ENCODE measurements around the gene CD164L2.

The CD164L2 gene

GRCh38 chr1:27381969-27382762 is 967 bp downstream of the CD164L2 start:
- DNase-seq: no peak

DNA sequence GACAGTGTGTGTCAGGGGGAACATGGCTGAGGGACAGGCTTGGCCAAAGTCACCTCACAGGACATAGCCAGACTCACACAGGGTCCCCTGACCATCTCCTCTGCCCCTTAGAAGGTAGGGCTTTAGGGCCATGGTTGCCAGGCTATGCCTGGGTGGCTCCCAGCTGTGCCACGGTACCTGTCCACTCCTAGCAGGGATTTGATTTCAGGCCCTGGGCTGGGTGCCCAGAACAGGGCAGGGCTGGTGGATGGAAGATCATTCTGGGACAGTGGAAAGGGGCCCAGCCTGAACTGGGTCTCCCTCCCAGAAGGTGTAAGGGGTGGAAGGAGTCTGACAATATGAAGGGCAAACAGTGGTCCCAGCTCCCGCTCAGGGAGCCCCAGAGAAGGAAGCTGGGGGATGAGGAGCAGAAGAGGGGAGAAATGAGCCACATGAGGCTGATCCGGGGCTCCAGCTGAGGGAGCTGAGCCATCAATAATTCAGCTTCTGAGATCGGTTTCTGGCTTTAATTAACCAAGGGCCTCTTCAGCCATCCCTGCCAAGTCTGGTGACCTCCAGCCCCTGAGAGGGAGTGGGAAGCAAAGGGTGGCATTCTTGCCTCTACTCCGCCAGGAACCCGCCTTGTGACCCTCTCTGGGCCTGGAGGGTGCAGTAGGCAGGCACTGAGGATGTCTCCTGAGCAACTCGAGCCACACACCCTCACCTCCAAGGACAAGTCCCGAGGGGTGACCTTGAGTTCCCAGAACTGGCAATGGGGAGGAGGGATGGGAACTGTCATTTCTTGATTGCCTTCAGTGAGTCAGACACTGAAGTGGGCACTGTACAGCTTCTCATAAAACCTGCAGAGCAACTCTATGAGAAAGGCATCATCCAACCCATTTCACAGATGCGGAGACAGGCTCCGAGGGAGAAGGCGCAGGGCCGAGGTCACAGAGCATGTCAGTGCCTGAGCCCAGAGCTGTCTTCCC is 2.1 kb downstream of the CD164L2 start:
- no peak for DNase-seq

DNA sequence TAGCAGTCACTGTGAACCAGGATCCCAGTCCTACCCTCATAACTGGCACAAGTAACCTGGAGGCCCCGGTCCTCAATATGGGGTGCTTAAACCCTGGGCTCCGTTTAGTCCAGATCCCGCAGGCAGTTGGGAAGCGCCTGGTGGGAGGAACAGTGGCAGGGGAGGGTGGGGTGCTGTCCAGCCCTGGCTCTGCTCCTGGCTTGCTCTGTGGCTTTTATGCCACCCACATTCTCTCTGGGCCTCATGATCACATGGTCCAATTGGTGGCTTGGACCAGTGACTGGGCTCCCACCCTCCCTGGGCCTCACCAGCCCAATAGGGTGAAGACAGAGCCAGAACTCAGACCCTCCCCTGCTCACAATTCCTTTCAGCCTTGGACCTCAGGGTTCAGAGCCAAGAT is 2.9 kb downstream of the CD164L2 start:
- DNase-seq: no peak

DNA sequence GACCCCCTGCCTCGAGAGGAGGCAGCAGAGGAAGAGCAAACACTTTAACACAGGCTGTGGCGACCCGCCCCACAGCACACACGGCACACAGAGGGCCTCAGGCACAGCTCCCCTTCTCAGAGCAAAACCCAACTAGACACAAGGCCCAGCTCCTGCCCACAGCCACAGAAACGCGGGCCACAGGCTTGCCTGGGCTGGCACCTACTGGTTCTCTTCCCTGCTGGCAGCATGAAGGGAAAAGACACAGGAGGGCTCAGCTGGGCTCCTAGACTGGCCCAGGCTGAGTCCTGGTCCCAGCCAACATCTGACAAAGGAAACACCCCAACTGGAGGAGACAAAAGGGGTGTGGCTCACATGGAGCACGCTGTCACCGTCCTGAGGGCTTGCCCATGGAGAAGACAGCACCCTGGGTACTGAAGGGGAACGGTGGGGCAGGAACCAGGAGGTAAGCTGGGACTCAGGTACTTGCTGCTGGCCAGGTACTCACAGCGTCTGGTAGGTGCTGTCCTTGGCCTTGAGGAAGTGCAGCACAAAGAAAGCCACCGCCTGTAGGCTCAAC is 3.5 kb downstream of the CD164L2 start:
- no peak for DNase-seq

DNA sequence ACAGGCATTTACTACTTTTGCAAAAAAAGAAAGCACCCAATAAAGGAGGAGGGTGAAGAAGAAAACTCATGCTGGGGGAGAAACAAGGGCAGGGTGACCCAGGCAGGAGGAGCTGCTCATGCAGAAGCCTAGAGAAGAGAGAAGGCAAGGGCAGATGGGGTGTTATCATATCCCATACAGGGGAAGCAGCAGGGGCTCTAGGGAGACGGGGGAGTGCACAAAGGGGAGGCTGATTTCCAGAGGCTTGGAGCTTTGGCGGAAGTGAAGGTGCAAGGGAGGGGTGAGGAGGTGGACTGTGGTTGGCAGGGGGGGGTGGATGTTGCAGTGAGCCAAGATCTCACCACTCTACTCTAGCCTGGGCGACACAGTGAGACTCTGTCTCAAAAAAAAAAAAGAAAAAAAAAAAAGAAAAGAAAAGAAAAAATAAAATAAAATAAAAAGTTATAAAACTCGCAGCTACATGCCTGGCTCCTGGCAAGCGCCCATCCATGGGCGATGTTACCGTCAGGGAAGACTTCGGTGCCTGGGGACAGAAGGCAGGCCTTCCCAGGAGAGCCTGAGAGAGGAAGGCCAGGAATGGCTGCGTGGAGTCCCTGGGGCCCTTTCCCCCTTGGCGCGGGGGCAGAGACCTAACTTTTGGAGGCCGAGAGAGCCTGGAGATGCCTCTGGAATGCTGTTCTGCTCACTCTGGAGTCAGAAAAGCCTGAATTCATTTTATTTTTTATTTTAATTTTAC is 5.2 kb downstream of the CD164L2 start:
- no peak for DNase-seq

DNA sequence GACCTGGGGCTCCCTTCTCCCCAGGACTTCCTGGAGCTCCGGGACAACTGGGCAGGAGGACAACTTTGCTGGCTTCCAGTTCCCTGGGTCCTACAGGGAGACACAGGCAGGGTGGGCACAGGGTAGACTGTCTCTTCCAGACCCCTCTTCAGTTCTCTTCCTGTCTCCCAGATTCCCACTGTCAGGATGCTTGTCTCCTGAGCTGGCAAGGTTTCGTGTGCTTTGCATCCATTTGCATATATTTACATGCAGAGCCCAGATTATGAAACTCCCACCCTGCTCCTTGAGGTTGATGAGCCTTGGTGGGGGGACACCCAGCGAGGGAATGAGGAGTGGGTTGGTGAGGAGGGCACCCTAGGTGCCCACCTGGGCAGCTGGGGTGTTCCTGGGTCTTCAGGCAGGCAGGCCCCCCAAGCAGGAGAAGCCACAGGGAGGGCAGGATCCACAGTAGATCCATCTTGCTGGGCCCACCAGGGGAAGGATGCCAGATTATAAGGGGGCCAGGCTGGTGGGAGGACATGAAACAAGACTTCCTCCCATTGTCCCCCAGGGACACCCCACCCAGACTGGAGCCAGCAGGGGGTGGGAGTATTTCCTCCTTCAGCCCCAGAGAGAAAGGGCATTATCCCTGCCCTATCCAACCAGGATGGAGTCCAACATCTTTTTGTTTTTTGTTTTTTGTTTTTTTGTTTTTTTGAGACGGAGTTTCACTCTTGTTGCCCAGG is 8.6 kb downstream of the CD164L2 start, which contains the start of gene FCN3:
TSS of gene FCN3 (minus strand) at position 463 of the 725 bp plus-strand sequence. CDS start at position 457, 6 bp downstream.
- DNase-seq: peak; percentile 68 to 86

DNA sequence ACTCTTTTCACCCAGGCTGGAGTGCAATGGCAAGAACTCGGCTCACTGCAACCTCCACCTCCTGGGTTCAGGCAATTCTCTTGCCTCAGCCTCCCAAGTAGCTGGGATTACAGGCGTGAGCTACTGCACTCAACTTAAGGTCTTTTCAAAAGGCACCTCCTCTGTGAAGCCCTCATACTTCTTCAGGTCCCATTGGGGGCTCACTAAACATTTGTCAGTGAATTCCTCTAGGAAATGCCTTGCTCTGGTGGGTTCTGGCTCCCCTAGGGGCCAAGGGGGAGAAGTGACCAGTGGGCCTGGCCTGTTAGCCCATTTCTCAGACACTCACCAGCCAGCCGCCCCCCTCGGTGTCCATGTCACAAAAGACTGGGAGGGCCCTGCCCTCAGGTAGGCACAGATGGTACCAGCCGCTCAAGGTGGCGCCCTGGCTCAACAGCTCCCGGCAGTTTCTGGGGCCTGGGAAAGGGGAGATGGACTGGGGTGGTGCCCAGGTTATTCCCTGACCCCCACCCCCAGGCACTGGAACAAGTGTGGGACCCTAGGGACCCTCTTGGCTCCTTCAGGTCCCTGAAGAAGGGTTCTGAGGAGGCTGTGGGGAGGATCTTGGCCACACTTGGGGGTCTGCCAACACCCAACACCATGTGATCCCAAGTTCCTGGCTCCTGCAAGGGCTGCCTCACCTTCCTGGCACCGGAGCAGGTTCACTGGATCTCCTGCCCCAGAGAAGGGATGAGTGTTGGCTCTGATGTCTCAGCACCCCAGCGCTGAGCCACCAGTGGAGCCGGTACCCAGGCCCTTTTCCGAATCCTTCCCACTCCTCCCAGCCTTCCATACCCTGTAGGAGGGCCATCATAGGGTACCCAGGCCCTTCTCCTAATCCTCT is 10.1 kb downstream of the CD164L2 start:
- DNase-seq: no peak

DNA sequence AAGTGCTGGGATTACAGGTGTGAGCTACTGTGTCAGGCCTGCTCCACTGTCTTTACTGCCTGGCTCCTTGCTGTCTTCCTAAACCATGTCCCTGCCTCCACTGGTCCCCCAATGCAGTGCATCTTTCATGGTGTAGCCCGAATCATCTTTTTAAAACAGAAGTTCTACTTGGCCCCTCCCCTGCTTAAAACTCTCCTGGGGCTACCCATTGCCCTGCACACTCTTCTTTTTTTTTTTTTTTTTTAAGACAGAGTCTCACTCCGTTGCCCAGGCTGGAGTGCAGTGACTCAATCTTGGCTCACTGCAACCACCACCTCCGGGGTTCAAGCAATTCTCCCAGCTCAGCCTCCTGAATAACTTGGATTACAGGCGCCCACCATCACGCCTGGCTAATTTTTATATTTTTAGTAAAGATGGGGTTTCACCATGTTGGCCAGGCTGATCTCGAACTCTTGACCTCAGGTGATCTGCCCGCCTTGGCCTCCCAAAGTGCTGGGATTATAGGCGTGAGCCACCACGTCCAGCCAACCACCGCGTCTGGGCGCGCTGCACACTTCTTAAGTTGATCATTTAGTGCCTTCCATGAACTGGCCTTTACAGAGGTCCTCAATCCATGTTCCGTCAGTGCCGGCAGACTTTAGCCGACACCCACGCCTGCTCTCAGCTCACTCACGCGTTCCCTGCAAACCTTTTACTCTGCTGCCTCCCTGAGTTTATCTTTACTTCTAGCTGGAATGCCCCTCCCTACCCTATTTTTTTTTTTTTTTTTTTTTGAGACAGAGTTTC is 10.9 kb downstream of the CD164L2 start:
- DNase-seq: no peak

DNA sequence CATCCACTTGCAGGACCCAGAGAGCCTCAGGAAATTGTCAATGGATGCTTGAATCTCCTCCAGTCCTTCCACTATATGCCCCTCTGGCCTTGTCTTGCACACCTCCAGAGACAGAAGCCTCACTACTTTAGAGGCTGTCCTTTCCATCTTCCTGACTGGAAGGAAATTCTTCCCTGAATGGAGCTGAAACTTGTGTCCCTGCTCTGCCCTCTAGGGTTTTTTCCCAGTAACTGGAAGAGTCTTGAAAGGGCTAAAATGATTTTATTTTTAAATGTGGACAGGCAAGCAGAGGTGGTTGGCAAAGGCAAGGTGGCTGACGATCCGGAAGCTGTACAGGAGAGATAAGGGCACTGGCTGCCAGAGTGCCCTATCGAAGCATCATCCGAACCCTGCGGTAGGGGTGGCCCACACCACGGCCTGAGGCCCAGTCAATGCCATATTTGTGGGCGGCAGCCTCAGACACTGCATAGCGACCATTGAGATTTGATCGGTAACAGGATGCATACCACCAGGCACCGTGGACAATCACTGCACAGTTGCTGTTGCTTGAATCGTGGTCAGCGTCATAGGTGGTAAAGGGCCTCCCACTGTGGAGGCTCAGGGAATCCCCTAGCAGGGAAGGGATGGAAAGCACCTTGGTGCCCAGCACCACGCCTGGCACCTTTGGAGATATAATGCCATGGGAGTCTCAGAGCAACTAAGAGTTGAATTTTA is 14.1 kb downstream of the CD164L2 start:
- no peak for DNase-seq

- DNase-seq: no peak
Measured at GRCh38 chr1:27367160-27367650, 15.9 kb downstream of the CD164L2 start.

DNA sequence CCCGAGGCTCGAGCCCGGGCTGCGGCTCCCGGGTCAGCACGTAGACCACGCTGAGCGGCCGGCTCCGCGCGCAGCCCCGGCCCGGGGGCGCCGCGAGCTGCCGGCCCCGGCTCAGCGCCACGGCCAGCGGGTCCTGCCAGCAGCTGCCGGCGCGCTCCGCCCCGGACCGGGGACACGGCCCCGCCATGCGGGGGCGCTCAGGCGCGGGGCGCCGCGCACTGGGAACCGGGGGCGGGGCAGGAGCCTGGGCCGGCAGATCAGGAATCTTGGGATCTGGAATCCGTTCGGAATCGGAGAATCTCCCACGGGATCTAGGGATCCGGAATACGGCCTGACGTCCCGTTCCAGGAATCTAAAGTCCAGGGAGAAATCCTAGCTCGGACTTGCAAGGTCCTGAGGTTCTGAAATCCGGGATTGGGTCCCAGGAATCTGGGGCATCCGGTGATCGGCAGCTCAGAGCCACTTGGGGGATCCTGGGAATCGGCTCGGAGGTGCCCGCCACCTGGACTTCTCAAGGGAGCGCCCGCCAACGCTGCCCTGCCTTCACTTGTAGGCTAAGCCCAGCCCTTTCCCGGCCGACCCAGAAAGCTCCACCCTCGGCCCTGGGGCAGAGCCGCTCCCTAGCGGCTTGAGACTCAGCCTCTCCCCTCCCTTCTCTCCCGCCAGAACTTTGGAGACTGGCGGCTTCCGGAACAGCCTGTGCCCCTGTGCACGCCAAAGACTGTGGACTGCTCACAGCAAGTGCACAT is 16.5 kb downstream of the CD164L2 start, which contains the start of gene MAP3K6:
TSS of gene MAP3K6 (minus strand) at position 551 of the 749 bp plus-strand sequence. CDS start at position 187, 364 bp downstream.
- peak in 1 of 2 experiments; percentile 88 for DNase-seq

- peak; percentile 24 to 88 for DNase-seq
Measured at GRCh38 chr1:27366113-27366410, 17.1 kb downstream of the CD164L2 start.

DNA sequence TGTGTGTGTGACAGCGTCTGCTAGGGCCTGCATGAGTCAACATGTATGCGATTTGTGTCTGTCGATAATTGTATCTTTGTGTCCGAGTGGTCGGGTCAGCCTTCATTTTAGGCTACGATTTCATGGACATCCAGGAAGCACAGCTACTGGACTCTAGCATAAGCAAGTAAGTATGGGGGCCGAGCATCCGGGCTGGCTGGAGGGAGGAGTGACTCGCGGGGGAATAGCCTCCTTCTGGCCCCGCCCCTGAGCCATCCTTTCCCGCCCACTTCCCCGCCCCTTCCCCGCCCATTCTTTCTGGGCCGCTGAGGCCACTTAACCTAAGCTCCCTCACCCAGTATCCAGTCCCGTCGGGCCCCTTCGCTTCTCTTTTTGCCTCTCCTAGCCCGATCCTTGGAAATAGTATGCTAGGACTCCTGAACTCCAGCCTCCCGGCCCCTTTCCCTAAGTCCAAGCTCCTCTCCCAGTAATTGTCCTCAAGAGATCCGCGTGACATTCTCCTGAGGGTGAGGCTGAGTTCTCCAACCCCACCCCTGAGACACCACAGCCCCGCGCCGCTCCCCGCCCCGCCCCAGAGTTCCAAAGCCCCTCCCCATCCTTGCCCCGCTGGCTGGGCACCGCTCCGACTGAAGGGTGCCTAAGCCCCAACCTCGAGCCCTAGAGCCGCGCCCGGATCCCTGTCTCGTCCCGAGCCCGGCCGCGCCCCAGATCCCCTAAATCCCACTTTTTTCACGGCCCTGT is 17.6 kb downstream of the CD164L2 start:
- DNase-seq: peak; percentile 58 to 90

DNA sequence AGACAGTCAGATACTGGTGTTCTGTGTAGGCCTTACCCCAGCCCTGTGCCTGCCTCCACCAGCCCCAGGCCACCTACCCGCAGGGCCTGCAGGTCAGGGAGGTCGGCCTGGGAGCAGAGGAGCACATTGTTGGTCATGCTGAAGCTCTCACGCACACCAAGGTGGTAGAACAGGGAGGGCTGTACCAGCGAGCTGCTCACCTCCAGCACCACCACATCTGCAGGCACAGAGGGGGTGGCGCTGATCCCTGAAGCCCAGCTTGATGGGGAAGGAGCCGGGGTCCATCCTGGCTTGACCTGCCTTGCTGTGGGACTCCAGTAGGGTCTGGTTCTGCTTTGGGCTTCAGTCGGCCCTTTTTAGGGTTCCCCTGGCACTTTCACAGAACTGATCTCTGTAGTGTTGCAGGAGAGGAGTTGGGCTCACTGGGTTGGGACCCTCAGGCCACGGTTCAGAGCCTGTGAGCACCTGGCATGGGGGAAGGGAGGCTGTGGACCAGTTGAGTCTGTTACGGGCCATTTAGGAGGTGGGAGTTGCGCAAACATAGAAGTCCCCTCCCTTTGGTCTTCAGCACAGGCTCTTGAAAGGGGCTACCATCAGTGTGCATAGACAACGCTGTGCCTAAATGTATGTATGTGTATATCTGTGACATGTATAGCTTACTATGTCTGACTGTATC is 18.3 kb downstream of the CD164L2 start:
- no peak for DNase-seq

DNA sequence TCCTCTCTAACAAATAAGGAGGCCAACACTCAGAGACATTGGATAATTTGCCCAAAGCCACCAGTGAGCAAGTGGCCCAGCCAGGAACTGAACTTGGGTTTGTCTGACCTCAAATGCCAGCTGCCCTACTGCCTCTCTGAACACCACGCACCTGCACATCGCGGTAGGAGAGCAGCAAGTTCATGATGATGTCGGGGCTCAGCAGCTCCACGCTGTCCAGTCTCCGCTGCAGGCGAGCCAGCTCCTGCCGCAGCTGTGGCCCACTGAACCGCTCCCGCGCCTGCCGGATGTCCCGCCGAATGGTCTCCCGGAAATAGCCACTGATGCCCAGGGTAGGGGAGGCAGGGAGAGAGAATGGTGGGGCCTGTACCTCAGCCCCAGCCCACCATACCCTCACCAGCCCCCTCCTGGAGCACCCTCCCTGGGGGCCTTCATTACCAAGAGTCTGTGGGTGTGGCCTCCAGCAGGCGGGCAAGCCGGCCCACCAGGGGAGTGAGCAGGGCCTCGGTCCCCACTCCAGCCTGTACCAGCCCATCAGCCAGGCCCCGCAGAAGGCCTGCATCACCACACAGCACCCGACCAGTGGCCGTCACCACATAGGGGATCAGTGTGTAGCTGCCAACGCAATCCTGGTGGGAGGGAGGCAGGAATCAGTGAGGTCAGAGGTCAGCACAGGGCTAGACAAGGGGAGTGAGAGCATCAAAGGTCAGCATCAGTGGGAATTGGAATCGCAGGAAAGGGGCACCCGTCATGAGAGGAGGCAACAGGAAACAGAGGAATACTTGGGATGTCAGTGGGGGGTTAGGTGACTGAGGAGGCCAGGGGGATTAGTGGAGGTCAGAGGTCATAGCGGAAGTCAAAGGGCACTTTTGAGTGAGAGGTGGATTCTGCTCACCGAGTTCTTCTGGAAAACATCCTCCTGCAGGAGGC is 19.1 kb downstream of the CD164L2 start:
- DNase-seq: no peak

DNA sequence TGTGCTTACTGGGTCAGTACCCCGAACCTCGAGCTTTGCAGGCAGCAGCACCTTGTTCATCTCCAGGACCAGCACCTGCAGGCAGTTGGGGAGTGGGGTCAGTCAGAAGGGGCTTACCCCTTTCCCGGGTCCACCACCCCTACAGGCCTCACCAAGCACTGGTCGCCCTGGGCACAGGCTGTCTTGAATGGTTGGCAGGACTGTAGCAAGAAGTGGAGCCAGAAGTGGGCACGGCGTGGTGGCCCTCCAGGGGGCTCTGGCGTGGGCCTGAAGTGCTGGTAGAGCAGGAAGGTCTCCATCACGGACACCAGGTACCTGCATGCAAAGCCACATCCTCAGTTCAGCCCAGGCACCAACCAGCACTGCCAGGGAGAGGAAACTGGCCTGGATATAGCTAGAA is 21.6 kb downstream of the CD164L2 start:
- DNase-seq: no peak

Measured in NCI-H526 (cell line).